ENCODE results near the gene MED15. TPM values are rescaled to one million over a fixed set of nuclear protein-coding genes. Genes with fewer than 3 reads are reported as not detected.

MED15 gene
- total RNA-seq, 1 donor, result 44.2 TPM

DNA sequence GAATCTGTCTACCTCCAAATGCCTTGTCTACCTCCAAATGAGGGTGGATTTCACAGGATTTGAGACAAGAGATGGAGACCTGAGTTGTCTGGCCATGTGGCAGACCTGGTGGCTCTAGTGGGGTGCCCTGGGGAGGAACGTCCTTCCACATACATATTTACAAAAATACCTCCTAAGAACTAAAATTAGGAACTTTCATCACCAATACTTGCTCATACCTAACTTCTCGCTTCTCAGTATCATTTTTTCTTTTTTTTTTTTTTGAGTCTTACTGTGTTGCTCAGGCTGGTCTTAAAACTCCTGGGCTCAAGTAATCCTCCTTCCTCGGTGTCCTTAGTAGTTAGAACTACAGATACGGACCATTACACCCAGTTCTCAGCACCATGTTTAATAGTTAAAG, 117.9 kb downstream of the MED15 start:
- DNase-seq (ENCODE audit: low read depth), result no peak
- TF ChIP-seq, protein P1, sequence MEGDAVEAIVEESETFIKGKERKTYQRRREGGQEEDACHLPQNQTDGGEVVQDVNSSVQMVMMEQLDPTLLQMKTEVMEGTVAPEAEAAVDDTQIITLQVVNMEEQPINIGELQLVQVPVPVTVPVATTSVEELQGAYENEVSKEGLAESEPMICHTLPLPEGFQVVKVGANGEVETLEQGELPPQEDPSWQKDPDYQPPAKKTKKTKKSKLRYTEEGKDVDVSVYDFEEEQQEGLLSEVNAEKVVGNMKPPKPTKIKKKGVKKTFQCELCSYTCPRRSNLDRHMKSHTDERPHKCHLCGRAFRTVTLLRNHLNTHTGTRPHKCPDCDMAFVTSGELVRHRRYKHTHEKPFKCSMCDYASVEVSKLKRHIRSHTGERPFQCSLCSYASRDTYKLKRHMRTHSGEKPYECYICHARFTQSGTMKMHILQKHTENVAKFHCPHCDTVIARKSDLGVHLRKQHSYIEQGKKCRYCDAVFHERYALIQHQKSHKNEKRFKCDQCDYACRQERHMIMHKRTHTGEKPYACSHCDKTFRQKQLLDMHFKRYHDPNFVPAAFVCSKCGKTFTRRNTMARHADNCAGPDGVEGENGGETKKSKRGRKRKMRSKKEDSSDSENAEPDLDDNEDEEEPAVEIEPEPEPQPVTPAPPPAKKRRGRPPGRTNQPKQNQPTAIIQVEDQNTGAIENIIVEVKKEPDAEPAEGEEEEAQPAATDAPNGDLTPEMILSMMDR (IDR thresholded peaks at IDR 0.05; ENCODE audit: insufficient read depth, low read length), result no peak
- no peak overlapping the region for H3K4me3 ChIP-seq (ENCODE audit: low read depth, low read length)

DNA sequence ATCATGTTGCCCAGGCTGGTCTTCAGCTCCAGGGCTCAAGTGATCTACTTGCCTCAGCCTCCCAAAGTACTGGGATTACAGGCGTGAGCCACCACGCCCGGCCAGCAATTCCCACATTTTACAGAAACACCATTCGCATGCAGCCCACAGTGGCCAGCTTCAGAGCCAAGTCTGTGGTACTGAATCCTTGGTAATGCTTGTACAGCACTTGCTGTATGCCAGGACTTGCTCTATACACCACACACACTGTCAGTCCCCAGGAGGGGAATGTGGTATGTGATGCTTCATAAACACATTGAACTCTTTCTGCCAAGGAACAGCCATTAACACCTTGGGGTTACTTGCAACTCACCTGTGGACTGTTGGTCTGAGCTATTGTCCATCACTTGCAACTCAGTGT, 119.4 kb downstream of the MED15 start:
- TF ChIP-seq, protein P1 (IDR thresholded peaks at IDR 0.05; ENCODE audit: insufficient read depth, low read length), result no peak
- H3K4me3 ChIP-seq (ENCODE audit: low read depth, low read length), result no peak overlapping the region
- DNase-seq (ENCODE audit: low read depth), result no peak

DNA sequence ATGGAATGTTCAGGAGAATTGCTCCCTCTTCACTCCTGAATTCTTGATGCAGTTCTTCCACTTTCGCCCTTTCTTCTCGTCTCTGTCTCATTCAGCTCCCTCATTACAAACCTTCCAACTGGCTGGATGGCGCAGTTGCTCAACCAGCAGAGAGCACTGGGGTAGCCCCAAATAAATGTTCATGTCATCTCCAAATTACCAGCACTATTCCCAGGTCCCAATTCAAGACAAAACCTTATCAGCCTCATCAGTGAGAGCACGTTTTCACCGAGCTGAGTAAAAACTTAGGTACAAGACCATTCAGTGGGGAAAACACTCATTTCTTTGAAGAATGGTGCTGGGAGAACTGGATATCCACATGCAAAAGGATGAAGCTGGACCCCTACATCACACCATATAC, 120.0 kb downstream of the MED15 start:
- TF ChIP-seq, protein P1 (IDR thresholded peaks at IDR 0.05; ENCODE audit: insufficient read depth, low read length), result no peak
- H3K4me3 ChIP-seq (ENCODE audit: low read depth, low read length), result no peak overlapping the region
- DNase-seq (ENCODE audit: low read depth), result no peak

DNA sequence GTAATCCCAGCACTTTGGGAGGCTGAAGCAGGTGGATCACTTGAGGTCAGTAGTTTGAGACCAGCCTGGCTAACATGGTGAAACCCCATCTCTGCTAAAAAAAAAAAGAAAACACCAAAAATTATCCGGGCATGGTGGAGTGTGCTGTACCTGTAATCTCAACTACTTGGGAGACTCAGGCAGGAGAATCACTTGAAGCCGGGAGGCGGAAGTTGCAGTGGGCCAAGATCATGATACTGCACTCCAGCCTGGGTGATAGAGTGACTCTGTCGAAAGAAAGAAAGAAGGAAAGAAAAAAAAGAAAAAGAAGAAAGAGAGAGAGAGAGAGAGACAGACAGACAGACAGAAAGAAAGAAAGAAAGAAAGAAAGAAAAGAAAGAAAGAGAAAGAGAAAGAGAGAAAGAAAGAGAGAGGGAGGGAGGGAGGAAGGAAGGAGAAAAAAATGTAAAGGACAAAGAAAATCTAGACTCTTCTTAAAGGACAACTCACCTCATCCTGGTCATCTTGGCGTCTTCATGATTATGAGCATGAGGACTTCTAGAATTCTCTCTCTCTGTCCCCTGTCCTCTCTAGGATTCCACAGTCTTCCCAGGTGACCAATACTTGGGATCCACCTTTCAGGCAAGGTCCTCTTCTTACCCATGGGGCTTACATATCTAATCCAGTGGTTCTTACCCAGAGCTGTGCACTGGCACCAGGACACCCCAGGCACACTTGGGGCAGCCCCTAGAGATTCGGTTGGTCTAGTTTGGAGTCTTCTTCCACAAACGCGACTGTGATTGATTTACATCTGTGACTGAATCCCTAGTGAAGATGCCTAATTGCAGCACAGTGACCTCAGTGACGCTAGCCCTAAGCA, 120.9 kb downstream of the MED15 start:
- TF ChIP-seq, protein P1 (IDR thresholded peaks at IDR 0.05; ENCODE audit: insufficient read depth, low read length), result no peak
- no peak overlapping the region for H3K4me3 ChIP-seq (ENCODE audit: low read depth, low read length)
- DNase-seq (ENCODE audit: low read depth), result no peak

DNA sequence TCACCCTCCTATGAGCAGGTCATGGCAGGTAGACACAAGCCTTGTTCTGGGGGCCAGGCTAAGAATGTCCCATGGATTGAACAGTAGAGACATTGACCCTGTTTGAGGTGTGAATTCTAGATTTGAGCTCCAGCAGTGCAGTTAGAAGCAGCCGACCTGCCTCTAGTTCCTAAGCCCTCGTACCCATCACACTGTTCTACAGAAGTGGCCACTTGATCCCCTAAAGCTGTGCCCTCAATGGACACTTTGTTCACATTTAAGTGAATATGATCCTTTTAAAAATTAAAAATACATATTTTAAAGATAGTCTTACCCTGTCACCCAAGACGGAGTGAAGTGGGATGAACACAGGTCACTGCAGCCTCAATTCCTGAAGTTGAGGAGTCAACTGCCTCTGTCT, 122.0 kb downstream of the MED15 start:
- TF ChIP-seq, protein P1 (IDR thresholded peaks at IDR 0.05; ENCODE audit: insufficient read depth, low read length), result no peak
- DNase-seq (ENCODE audit: low read depth), result no peak
- no peak overlapping the region for H3K4me3 ChIP-seq (ENCODE audit: low read depth, low read length)

DNA sequence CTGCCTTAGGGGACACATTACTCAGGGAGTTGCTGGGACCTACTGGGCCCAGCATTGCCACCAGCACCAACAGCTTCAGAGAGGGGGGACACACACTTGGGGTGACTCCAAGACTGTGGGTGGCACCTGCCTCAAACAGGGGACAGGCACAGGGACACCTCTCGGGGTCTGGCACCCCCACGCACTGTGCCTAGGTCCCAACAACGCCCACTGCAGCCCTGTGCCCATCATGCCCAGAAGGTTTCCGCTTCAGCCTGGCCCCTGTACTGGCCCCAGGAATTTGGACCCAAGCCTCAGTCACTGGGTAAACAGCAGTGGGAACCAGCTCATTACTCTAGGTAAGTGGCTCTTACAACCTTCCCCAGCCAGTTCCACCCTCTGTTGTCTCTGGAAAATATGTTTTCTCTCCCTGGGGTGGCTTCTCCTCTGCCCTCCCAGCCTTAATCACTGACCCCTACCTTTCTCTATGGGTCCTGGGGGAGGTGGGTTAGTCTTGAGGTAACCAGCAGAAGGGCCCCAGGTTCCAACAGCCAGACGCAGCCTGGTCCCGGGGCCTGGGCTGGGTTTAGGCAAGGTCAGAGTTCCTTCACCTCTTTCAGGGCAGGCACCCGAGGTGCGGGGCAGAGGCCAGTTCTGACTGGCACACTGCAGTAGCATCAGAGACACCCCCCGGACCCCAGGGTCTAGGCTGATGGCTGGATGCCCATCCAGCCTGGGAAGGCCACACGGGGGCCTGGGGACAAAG, 123.6 kb downstream of the MED15 start:
- TF ChIP-seq, protein P1 (IDR thresholded peaks at IDR 0.05; ENCODE audit: insufficient read depth, low read length), result no peak
- H3K4me3 ChIP-seq (ENCODE audit: low read depth, low read length), result no peak overlapping the region
- DNase-seq (ENCODE audit: low read depth), result no peak

Measured in fibroblast of the aortic adventitia (primary cell).